ENCODE results near the gene RHOV. TPM values are rescaled to one million over a fixed set of nuclear protein-coding genes. Genes with fewer than 3 reads are reported as not detected.
A peak's percentile ranks its signal among the peaks of the same experiment; 100 is the strongest.

Gene RHOV
- polyA plus RNA-seq, 1 of the 3 experiments (the other 2 are of a cell fraction), result 0.62 TPM

DNA sequence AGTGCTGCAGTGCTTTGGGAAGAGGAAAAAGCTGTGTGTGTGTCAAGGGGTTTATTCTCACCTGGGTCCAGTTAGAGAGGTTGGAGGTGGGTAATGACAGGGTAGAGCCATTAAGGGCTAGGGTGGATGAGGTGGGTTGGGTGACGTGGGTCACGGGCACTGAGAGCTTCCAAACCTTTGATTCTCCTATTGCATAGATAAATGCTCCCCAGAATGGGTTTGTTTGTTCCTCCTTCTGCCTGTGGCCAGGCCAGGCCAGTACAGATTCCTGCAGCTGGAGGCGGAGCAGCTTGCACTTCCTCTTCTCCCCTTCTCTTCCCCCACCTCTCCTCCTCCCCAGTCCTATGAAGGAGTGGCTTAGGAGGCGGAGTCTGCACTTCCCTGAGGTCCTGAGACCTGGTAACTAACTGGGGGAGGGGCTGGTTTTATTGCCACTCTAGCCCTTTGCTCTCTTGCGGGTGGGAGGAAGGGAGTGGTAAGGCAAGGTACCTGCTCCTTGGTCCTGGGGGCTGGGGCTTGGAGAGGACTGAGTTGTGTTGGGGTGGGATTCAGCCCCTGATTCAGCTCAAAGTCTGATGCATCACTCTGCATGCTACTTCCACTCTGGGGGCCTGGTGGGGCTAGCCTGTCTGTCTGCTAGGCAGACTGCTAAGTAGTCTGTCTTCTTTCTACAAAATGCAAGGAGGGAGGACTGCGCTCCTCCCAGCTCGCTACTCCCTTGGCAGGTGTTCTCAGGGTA, 26.6 kb downstream of the RHOV start:
- TF ChIP-seq, protein P1, sequence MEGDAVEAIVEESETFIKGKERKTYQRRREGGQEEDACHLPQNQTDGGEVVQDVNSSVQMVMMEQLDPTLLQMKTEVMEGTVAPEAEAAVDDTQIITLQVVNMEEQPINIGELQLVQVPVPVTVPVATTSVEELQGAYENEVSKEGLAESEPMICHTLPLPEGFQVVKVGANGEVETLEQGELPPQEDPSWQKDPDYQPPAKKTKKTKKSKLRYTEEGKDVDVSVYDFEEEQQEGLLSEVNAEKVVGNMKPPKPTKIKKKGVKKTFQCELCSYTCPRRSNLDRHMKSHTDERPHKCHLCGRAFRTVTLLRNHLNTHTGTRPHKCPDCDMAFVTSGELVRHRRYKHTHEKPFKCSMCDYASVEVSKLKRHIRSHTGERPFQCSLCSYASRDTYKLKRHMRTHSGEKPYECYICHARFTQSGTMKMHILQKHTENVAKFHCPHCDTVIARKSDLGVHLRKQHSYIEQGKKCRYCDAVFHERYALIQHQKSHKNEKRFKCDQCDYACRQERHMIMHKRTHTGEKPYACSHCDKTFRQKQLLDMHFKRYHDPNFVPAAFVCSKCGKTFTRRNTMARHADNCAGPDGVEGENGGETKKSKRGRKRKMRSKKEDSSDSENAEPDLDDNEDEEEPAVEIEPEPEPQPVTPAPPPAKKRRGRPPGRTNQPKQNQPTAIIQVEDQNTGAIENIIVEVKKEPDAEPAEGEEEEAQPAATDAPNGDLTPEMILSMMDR (IDR thresholded peaks at IDR 0.05), result no peak
- TF ChIP-seq TAF1 (IDR thresholded peaks at IDR 0.05; ENCODE audit: borderline replicate concordance, low read depth, low read length), result no peak
- no peak for TF ChIP-seq JUND (IDR thresholded peaks at IDR 0.05)
- no peak for TF ChIP-seq TCF12 (IDR thresholded peaks at IDR 0.05)
- TF ChIP-seq, protein P2, sequence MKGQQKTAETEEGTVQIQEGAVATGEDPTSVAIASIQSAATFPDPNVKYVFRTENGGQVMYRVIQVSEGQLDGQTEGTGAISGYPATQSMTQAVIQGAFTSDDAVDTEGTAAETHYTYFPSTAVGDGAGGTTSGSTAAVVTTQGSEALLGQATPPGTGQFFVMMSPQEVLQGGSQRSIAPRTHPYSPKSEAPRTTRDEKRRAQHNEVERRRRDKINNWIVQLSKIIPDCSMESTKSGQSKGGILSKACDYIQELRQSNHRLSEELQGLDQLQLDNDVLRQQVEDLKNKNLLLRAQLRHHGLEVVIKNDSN (IDR thresholded peaks at IDR 0.05; ENCODE audit: borderline replicate concordance, low read depth), result no peak
- no peak for TF ChIP-seq YY1 (IDR thresholded peaks at IDR 0.05; ENCODE audit: low read depth)
- TF ChIP-seq GATA2 (CRISPR knock-in tag; IDR thresholded peaks at IDR 0.05), result no peak
- no peak for TF ChIP-seq EZH2phosphoT487 (IDR thresholded peaks at IDR 0.05; ENCODE audit: borderline replicate concordance, low read depth)
- TF ChIP-seq FOSL2 (IDR thresholded peaks at IDR 0.05; ENCODE audit: borderline replicate concordance, low read depth), result no peak
- TF ChIP-seq SMC3 (IDR thresholded peaks at IDR 0.05; ENCODE audit: low read depth, low read length), result no peak
- TF ChIP-seq RAD21 (IDR thresholded peaks at IDR 0.05; ENCODE audit: low read length), result no peak
- TF ChIP-seq ELF1 (IDR thresholded peaks at IDR 0.05), result no peak
- TF ChIP-seq, protein P3, sequence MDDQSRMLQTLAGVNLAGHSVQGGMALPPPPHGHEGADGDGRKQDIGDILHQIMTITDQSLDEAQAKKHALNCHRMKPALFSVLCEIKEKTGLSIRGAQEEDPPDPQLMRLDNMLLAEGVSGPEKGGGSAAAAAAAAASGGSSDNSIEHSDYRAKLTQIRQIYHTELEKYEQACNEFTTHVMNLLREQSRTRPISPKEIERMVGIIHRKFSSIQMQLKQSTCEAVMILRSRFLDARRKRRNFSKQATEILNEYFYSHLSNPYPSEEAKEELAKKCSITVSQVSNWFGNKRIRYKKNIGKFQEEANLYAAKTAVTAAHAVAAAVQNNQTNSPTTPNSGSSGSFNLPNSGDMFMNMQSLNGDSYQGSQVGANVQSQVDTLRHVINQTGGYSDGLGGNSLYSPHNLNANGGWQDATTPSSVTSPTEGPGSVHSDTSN (IDR thresholded peaks at IDR 0.05), result no peak
- TF ChIP-seq GABPA (IDR thresholded peaks at IDR 0.05; ENCODE audit: low read depth), result no peak
- TF ChIP-seq, protein P4, sequence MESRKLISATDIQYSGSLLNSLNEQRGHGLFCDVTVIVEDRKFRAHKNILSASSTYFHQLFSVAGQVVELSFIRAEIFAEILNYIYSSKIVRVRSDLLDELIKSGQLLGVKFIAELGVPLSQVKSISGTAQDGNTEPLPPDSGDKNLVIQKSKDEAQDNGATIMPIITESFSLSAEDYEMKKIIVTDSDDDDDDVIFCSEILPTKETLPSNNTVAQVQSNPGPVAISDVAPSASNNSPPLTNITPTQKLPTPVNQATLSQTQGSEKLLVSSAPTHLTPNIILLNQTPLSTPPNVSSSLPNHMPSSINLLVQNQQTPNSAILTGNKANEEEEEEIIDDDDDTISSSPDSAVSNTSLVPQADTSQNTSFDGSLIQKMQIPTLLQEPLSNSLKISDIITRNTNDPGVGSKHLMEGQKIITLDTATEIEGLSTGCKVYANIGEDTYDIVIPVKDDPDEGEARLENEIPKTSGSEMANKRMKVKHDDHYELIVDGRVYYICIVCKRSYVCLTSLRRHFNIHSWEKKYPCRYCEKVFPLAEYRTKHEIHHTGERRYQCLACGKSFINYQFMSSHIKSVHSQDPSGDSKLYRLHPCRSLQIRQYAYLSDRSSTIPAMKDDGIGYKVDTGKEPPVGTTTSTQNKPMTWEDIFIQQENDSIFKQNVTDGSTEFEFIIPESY (IDR thresholded peaks at IDR 0.05; ENCODE audit: borderline replicate concordance, low read depth), result no peak
- no peak for TF ChIP-seq RFX5 (IDR thresholded peaks at IDR 0.05; ENCODE audit: low read length)
- TF ChIP-seq, protein P5, sequence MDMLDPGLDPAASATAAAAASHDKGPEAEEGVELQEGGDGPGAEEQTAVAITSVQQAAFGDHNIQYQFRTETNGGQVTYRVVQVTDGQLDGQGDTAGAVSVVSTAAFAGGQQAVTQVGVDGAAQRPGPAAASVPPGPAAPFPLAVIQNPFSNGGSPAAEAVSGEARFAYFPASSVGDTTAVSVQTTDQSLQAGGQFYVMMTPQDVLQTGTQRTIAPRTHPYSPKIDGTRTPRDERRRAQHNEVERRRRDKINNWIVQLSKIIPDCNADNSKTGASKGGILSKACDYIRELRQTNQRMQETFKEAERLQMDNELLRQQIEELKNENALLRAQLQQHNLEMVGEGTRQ (IDR thresholded peaks at IDR 0.05; ENCODE audit: borderline replicate concordance, low read depth, low read length), result no peak
- TF ChIP-seq, protein P6, sequence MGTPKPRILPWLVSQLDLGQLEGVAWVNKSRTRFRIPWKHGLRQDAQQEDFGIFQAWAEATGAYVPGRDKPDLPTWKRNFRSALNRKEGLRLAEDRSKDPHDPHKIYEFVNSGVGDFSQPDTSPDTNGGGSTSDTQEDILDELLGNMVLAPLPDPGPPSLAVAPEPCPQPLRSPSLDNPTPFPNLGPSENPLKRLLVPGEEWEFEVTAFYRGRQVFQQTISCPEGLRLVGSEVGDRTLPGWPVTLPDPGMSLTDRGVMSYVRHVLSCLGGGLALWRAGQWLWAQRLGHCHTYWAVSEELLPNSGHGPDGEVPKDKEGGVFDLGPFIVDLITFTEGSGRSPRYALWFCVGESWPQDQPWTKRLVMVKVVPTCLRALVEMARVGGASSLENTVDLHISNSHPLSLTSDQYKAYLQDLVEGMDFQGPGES (IDR thresholded peaks at IDR 0.05; ENCODE audit: low read depth, low read length), result no peak
- no peak for TF ChIP-seq POLR2AphosphoS5 (IDR thresholded peaks at IDR 0.05; ENCODE audit: low read depth, low read length)
- DNase-seq, result peak; percentile 51
- Histone ChIP-seq H3F3A (replicated peaks; ENCODE audit: insufficient read depth) (peaks cover 3% of the 10 kb centered on the region), H2AFZ (ENCODE audit: low read depth) (no peak overlapping the region), H3K4me3 (ENCODE audit: low read depth in 2 of 2, low read length in 1 of 2) (no peak overlapping the region), H3K4me1 (ENCODE audit: control insufficient read depth in 1 of 2, insufficient read depth in 2 of 2, low read depth in 1 of 2, low read length in 1 of 2) (peaks cover 0 to 17% of the 10 kb centered on the region in 2 experiments; a peak in 1 of 4 replicates), H3K27ac (ENCODE audit: low read depth in 2 of 2, low read length in 1 of 2) (no peak overlapping the region), H4K20me1 (ENCODE audit: insufficient read depth) (no peaks in the 10 kb centered on the region), H3K9ac (no peak overlapping the region), H3K36me3 (replicated peaks in 1 of 2; ENCODE audit: control insufficient read depth in 1 of 2, insufficient read depth in 2 of 2, low read length in 1 of 2) (no peaks in the 10 kb centered on the region), H3K4me2 (no peak overlapping the region), H3K79me2 (ENCODE audit: insufficient read depth) (no peaks in the 10 kb centered on the region), H3K9me3 (no peaks in the 10 kb centered on the region), H3K9me2 (no peaks in the 10 kb centered on the region), H3K27me3 (ENCODE audit: insufficient read depth) (peaks cover 9% of the 10 kb centered on the region; the same call in 1 of the 2 replicates)
- ChIA-PET POLR2A (no interaction called here), CTCF (interaction anchor here (0.6 to 8.5 kb wide), 8 partner anchors 9 to 57 kb away, joined by 3 to 120 read pairs (median 6); partner anchors contain the start of genes PPP1R14D and VPS18)
- 100% methylated on average over 4 of the region's 7 CpGs for WGBS (ENCODE audit: low lambda C conversion rate)

All from SK-N-SH (cell line).